Activated CD4-positive, alpha-beta T cell treated with anti-CD3 and anti-CD28 coated beads, Interleukin-10, Interleukin-2, amounts not matched to agents 100 ng/mL and 50 ng/mL, durations not matched to agents 16 hours and 8 hours (primary cell): ENCODE measurements around the gene ZNF304.
A peak's percentile ranks its signal among the peaks of the same experiment; 100 is the strongest.
"Not testable (repeated sequence)": the region's sequence is repeated elsewhere in the genome, so short reads cannot be mapped to it uniquely, and the experiment has no call there.

Source experiments
- DNase-seq: peaks from one replicate; pipeline ENCODE4 v3.0.0-alpha.2; 2020

ZNF304 gene

DNA sequence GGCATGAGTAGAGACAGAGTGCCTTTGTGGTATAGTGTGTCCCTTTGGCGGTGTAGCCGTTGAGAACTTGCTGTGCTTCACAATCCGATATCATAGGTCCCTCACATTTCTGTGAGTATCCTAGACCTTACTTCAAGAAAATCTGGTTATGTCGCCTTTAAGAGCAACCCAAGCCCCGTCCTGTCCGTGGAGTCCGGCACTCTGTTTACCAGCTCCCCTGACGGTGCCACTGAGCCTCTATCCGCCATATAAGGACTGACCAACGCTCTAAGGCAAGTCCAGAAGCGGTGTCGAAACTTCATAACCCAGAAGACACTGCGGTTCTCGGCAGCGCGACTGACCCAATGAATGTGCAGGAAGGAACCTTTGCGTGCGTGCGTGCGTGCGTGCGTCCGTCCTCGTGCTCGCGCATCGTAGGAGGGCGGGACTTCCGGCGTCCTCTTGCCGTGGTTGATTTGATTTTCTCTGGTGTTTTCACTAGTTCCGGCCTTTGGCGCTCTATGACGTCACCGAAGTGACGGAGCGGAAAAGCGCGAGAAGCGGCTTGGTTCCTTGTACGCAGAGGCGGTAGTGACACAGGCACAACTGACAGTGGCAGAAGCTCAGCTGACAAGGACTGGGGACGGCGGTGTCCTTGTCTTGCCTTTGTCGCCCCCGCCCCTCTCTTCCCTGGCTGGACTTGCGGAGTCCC lies 12.1 kb downstream of the ZNF304 start, which contains the start of the genes TRAPPC2B and ZNF547:
TSS of gene TRAPPC2B (plus strand) at position 555 of the 691 bp plus-strand sequence. CDS start 1,283 bp downstream, outside the sequence.
TSS of gene ZNF547 (plus strand) at position 555 of the 691 bp plus-strand sequence. CDS start 5,005 bp downstream, outside the sequence.
- peak; percentile 98 for DNase-seq

DNA sequence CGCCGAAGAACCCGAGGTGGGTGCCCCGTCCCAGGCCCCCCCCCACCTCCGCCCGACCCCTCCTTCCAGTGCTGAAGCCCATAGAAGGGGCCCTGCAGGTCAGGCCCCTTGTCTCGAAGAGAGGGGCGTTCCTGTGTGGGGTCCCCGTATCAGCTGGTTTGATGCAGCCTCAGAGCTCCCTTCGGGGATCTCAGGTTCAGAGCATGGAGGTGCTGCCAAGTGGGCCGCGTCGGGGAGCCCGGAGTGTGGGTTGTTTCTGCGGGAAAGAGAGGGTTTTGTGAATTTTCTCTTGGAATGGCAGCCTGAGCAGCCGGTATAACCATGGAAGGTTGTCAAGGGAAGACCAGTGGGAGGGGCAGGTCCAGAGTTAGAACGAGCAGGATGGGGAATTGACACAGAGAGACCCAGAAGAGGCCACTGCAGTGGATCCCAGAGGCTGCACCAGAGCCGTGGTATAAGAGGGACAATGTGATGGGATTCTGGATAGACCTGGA lies 12.7 kb downstream of the ZNF304 start:
- no peak for DNase-seq

DNA sequence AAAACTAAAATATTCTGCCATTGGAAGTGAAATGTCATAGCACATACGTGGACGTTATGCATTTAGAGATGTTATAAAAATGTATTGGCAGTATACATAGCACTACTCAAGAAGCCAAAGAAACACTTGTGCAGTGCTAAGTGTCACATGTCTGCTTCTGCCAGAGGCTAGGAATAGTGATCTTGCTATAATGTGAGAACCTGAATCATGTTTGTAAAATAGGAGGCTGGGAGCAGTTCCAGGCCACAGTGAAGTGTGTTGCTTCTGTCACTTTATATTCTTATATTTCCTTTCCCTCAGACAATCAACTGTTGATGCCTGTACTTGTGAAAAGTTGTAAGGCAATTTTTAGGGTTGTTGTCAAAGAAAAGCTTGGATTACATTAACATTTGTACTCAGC lies 15.7 kb downstream of the ZNF304 start:
- DNase-seq = no peak

DNA sequence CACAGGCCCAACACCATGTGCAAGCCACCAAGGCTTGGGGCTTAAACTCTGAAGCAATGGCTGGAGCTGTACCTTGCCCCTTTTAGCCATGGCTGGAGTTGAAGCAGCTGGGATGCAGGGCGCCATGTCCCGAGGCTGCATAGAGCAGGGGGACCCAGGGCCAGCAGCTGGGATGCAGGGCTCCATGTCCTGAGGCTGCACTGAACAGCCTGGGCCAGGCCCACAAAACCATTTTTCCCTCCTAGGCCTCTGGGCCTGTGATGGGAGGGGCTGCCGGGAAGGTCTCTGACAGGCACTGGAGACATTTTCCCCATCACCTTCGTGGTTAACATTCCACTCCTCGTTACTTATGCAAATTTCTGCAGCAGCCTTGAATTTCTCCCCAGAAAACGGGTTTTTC lies 23.1 kb downstream of the ZNF304 start:
- DNase-seq = no peak

DNA sequence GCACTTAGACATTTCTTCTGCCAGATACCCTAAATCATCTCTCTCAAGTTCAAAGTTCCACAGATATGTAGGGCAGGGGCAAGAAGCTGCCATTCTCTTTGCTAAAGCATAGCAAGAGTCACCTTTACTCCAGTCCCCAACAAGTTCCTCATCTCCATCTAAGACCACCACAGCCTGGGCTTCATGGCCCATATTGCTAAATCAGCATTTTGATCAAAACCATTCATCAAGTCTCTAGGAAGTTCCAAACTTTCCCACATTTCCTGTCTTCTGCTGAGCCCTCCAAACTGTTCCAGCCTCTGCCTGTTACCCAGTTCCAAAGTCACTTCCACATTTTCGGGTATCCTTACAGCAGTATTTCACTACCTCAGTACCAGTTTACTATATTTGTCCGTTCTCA lies 23.6 kb downstream of the ZNF304 start:
- DNase-seq = not testable (repeated sequence)

DNA sequence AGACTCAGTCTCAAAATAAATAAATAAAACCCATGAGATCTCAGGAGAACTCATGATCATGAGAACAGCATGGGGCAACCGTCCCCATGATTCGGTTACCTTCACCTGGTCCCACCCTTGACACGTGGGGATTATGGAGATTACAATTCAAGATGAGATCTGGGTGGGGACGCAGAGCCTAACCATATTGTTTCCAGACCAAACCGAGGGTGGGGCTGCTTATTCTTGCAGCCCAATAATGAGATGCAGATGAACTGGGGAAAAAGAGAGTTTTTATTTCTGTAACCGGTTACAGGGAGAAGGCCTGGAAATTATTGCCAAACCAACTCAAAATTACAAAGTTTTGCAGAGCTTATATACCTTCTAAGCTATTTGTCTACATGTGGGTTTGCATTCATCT lies 25.1 kb downstream of the ZNF304 start:
- DNase-seq = no peak

DNA sequence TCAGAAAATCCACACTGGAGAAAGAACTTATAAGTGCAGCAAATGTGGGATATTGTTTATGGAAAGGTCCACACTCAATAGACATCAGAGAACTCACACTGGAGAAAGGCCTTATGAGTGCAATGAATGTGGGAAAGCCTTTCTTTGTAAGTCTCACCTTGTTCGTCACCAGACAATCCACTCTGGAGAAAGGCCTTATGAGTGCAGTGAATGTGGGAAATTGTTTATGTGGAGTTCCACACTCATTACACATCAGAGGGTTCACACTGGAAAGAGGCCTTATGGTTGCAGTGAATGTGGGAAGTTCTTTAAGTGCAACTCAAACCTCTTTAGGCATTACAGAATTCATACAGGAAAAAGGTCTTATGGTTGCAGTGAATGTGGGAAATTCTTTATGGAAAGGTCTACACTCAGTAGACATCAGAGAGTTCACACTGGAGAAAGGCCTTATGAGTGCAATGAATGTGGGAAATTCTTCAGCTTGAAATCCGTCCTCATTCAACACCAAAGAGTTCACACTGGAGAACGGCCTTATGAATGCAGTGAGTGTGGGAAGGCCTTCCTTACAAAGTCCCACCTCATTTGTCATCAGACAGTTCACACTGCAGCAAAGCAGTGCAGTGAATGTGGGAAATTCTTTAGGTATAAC lies 26.6 kb downstream of the ZNF304 start:
- no peak for DNase-seq

DNA sequence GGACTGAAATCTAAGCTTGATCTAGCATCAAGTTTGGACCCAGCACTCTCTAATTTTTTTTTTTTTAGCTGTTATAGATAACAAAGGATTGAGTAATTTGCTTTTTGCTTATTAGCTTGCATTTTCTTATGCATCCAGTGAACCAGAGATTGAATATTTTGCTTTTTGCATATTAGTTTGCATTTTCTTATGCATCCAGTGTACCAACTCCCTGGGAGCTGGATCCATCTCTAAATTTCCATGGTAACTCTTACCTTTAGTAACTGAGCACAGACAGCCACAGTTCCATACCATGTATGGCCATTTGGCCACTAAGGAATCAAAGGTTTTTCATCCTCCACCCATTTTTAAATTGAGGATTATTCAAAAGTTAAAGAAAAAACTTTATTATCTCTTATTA lies 29.9 kb downstream of the ZNF304 start:
- DNase-seq = no peak

DNA sequence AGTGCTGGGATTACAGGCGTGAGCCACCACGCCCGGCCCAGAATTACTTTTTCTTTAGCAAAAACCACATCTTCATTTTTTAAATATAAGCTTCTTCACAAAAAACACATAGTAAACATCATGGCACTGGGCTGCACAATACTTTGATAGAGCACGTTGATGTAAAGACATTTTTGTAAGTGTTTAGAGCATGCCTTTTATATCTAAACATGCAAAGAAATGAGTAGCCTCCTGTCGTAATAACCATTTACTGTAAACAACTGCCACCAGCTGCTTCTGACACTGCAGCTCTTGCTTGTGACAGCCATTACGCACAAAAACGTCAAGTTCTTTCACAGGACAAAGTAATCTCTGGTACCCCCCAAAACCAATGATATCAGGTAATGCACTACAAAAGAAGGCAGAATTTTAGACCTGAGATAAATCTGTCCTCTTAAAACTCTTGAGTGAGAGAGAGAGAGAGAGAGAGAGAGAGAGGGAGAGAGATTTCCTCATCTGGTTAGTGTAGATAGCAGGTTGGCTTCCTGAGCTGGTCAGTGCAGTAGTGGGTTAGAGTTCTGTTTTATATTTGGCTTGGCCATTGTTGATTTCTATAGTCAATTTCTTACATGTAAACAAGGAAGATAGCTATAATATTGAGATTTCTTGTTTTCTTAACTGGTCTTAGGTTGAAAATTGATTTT lies 31.9 kb downstream of the ZNF304 start:
- no peak for DNase-seq

DNA sequence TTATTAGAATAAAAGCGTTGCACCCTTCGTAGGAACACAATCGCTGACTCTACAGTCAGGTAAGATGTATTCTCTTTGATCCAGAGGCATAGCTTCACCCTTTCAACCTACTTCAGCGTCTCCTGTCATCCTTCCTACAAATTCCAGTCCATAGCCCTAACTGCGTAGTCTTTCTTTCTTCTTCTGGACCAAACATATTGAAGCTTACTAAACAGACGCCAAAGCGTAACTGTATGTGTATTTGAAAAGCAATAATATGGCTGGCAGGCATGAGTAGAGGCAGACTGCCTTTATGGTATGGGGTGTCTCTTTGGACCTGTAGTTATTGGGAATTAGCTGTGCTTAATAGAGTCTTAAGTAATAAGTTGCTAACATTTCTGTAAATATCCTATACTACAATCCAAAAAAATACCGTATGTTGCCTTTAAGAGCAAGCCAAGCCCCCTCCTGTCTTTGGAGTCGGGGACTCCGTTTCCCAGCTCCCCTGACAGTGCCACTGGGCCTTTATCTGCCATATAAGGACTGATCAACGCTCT lies 38.2 kb downstream of the ZNF304 start:
- DNase-seq = no peak

DNA sequence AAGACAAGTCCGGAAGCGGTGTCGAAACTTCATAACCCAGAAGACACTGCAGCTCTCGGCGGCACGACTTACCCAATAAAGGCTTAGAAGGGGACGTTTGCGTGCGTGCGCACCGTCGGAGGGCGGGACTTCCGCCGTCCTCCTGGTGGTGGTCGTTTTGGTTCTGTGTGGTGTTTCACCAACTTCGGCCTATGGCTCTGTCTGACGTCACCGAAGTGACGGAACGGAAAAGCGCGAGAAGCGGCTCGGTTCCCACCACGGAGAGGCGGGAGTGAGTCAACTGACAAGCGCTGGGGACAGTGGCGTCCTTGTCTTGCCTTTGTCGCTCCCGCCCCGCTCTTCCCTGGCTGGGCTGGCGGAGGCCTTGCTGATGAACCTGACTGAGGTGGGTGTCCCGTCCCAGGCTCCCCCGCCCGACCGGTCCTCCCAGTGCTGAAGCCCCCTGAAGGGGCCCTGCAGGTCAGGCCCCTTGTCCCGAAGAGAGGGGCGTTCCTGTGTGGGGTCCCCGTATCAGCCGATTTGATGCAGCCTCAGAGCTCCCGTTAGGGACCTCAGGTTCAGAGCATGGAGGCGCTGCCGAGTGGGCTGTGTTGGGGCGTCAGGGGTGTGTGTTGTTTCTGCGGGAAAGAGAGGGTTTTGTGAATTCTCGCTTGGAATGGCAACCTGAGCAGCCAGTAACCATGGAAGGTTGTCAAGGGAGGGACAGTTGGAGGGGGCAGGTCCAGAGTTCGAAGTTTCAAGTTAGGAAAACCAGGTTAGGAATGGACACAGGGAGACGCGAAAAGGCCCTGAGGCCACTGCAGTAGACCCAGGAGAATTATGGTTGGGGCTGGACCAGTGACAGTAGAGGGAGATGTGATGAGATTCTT lies 38.9 kb downstream of the ZNF304 start, which contains the start of gene ZNF548:
TSS of gene ZNF548 (plus strand) at position 125 of the 869 bp plus-strand sequence. CDS start at position 371, 246 bp downstream.
- peak; percentile 96 for DNase-seq

DNA sequence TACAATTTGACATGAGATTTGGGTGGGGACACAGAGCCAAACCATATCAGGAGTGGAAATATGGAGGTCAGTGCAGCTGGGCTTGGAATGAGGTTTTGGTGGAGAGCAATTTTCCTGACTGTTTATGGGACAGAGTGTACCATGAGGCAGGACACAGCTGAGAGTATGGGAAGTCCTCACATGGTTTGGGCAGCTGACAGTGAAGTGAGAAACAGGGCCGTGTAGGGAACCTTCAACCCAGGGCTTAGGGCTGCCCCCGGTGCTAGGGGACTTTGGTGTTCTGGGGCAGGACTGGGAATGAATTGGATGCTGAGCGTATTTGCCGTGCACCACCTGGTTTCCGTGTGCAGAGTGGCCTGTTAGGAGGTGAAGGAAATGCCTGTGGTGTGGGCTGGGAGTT lies 44.6 kb downstream of the ZNF304 start:
- DNase-seq = no peak

DNA sequence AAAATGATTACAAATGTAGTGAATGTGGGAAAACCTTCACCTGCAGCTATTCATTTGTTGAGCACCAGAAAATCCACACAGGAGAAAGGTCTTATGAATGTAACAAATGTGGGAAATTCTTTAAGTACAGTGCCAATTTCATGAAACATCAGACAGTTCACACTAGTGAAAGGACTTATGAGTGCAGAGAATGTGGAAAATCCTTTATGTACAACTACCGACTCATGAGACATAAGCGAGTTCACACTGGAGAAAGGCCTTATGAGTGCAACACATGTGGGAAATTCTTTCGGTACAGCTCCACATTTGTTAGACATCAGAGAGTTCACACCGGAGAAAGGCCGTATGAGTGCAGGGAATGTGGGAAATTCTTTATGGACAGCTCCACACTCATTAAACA lies 47.8 kb downstream of the ZNF304 start:
- no peak for DNase-seq

DNA sequence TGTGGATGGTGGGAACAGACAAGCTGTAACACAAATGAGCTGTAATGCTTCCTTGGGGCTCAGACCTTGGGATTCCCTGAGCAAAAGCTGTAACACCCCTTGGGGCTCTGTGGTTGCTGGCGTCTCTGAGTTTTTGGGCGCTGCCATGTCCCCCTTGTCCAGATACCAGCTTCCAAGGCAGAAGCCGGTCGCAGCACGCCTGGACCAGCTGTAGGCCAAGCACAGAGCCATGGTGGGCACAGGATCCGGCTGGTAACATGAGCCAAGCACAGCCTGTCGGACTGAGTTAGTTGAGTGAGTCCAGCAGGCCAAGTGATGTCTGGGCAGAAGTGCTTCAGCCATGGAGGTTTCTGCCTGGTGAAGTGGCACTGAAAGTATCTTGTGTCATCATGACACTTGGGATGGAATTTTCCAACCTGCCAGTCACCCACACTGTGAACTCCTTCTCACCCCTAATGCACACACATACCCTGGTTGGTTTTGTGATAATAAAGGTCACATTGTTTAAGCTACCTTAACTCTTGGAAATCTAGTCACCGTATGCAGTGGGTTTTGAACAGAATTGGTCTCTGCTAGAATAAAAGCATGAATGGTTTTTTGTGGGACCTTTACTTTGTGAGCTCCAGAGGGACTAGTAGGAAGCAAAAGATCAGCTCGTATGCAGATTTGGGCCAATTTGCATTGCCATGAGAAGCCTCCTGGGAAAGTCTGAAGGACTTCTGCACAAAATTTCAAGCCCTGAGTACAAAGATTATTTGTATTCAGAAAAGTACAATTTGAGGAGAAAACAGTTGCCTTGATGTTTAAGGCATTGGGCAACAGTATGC lies 52.9 kb downstream of the ZNF304 start:
- no peak for DNase-seq

DNA sequence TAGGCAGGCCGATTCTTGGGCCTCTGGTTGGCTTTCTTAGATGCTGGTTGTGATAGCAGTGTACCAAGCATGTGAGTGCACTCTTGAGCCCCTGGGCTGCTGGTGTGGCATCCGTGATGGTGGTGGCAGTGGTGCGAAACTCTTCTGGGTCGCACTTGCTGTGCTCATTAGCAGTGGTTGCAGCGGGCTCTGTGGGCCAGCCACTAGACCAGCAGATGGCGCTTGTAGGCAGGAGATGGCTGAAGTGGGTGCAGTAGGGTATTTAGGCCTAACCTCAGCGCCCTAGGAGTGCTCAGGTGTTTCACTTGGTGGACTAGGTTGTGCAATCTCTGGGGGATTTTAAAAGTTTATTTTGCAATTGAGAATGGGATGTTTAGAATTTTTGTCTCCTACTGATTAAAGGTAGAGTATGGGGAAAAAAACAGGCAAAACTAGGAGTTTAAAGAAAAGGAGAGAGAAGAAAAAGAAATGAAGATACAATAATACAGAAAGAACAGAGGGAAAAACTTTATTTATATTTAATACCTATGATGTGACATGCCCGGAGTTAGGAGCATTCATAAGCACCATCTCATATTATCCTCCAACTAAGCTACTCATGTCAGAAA lies 55.5 kb downstream of the ZNF304 start:
- DNase-seq = peak; percentile 60
